GM23338 (cell line): ENCODE data around the gene CLCN6.

Experiments used
- CTCF ChIP-seq, 2 experiments: fragments of 200-600 bp in 1 of 2; sonication (generic) in 1 of 2; conservative IDR thresholded peaks; 2 replicates each; pipeline versions ENCODE4 v1.5.1 to v1.6.1; 2016 to 2017; ENCODE audit warnings: antibody characterized with exemption in 2 of 2, low read depth in 2 of 2, mild to moderate bottlenecking in 2 of 2, moderate library complexity in 1 of 2
- POLR2AphosphoS5 ChIP-seq: IDR thresholded peaks from 2 replicates; pipeline ENCODE4 v1.6.1; 2016; ENCODE audit warnings: antibody characterized with exemption, low read depth

- no peak for TF ChIP-seq CTCF (conservative IDR thresholded peaks at IDR 0.05; ENCODE audit: low read depth in 2 of 2)
- TF ChIP-seq POLR2AphosphoS5: no peak
Measured at GRCh38 chr1:11878891-11879190, 72.8 kb downstream of the CLCN6 start.
